ENCODE data around the gene ASB10. TPM values are rescaled to one million over a fixed set of nuclear protein-coding genes. Genes with fewer than 3 reads are reported as not detected.

The ASB10 gene
- total and polyA plus RNA-seq, 2 of the 13 experiments (the other 11 are each of a cell fraction or from before 2014, with no cell fraction given), result not detected

GRCh38 chr7:151226875-151227782 is 40.1 kb upstream of the ASB10 start, which contains the start of gene ABCF2 (continued):
- TF ChIP-seq RNF219 (CRISPR knock-in tag; IDR thresholded peaks at IDR 0.05) (no peak), FOXM1 (CRISPR knock-in tag; IDR thresholded peaks at IDR 0.05) (no peak), ARID2 (CRISPR knock-in tag; IDR thresholded peaks at IDR 0.05; ENCODE audit: borderline replicate concordance) (no peak), GTF2F1 (IDR thresholded peaks at IDR 0.05; ENCODE audit: low read length) (no peak; the same call in 1 of the 2 replicates), ESRRA (CRISPR knock-in tag; IDR thresholded peaks at IDR 0.05; ENCODE audit: low read depth) (no peak), LBX2 (CRISPR knock-in tag; IDR thresholded peaks at IDR 0.05; ENCODE audit: borderline replicate concordance) (no peak), FOXC1 (CRISPR knock-in tag; IDR thresholded peaks at IDR 0.05; ENCODE audit: borderline replicate concordance) (0 out of 2 replicates have a peak, but pooled peaks have one; percentile 67), REST (IDR thresholded peaks at IDR 0.05; ENCODE audit: borderline replicate concordance in 1 of 2, low read depth in 1 of 2, low read length in 2 of 2) (peak in 1 of 2 experiments; percentile 39; a peak in 1 of 4 replicates), ZBTB46 (CRISPR knock-in tag; IDR thresholded peaks at IDR 0.05; ENCODE audit: borderline replicate concordance) (no peak), PLSCR1 (CRISPR knock-in tag; IDR thresholded peaks at IDR 0.05; ENCODE audit: borderline replicate concordance) (no peak), PBX2 (CRISPR knock-in tag; IDR thresholded peaks at IDR 0.05) (no peak), ZBED4 (CRISPR knock-in tag; IDR thresholded peaks at IDR 0.05; ENCODE audit: borderline replicate concordance) (no peak)
